Astrocyte (in vitro differentiated cells and primary cell): ENCODE results near the gene MROH7.

ENCODE experiments used
- EZH2 ChIP-seq: IDR thresholded peaks from 2 replicates; pipeline ENCODE4 v1.6.1; 2012; ENCODE audit warnings: mild to moderate bottlenecking, low read length, inconsistent platforms; ENCODE audit not compliant: insufficient read depth
- TF ChIP-seq, protein P1 (sequence below): IDR thresholded peaks from 2 replicates; pipeline ENCODE4 v1.5.1; 2011; ENCODE audit warnings: low read depth, mild to moderate bottlenecking, inconsistent platforms, low read length, moderate library complexity; ENCODE audit not compliant: insufficient read depth

DNA sequence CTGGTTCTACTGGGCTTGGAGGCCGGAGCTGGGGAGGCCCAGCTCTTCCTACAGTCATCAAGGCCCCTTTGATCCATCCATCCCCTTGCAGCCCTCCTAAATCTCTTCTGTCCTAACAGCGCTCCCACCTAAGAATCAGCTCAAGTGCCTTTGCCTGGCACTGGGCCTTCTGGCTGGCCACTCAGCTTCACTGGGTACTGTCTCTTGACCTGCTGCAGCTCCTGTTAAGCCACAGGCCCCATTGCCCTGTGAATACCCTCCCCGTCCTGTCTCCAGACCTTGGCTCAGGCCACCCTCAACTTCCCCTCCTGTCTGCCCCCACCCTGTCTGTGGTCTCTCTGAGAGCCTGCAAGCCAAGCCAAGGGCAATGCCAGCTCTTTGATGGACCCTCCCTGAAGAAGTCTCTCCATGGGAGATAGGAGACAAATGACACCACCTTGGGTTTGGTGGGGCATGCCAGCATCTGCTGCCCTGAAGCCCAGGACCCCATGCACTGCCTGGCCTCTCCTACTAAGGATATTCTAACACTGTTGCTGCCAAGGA is 45.6 kb upstream of the MROH7 start:
- TF ChIP-seq, protein P1, sequence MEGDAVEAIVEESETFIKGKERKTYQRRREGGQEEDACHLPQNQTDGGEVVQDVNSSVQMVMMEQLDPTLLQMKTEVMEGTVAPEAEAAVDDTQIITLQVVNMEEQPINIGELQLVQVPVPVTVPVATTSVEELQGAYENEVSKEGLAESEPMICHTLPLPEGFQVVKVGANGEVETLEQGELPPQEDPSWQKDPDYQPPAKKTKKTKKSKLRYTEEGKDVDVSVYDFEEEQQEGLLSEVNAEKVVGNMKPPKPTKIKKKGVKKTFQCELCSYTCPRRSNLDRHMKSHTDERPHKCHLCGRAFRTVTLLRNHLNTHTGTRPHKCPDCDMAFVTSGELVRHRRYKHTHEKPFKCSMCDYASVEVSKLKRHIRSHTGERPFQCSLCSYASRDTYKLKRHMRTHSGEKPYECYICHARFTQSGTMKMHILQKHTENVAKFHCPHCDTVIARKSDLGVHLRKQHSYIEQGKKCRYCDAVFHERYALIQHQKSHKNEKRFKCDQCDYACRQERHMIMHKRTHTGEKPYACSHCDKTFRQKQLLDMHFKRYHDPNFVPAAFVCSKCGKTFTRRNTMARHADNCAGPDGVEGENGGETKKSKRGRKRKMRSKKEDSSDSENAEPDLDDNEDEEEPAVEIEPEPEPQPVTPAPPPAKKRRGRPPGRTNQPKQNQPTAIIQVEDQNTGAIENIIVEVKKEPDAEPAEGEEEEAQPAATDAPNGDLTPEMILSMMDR = no peak
- no peak for TF ChIP-seq EZH2
